ENCODE measurements around the gene MAOB. TPM values are rescaled to one million over a fixed set of nuclear protein-coding genes. Genes with fewer than 3 reads are reported as not detected.

Gene MAOB
- total RNA-seq, 2 donors from 2014 or later = not detected

DNA sequence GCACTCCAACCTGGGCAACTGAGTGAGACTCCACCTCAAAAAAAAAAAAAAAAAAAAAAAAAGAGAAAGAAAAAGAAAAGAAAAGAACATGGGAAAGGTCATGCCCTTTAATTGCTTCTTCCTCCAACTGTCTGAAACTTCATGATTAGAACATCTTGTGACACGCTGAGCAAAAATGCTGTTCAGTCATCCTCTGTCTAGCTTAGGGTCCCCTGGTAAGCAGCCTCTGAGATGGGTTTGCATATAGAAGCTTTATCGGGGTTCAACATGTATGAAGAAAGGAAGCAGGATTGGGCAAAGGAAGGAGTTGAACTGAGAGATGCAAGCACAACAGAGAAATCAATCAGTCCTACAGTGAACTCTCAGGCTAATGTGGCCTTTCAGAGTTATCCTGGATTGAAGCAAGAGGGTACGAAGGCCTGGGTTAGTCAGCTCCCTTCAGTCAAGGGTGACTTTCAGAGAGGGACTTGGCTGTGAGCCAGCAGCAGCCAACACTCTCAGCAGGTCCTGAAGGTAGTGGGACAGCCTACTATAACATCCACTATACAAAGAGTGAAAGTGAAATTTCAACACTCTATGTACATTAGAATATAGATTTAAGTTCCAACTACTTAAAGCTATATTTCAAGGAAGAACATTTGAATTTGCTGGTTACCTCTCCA, 11.4 kb downstream of the MAOB start:
- Mint-ChIP-seq H3K4me1 (no peaks in the 10 kb centered on the region), H3K27me3 (peaks cover 3% of the 10 kb centered on the region), H3K27ac (no peak overlapping the region), H3K9me3 (no peaks in the 10 kb centered on the region), H3K4me3 (no peak overlapping the region), H3K36me3 (ENCODE audit: low read depth) (no peaks in the 10 kb centered on the region)
- ATAC-seq (replicated peaks) = no peak

DNA sequence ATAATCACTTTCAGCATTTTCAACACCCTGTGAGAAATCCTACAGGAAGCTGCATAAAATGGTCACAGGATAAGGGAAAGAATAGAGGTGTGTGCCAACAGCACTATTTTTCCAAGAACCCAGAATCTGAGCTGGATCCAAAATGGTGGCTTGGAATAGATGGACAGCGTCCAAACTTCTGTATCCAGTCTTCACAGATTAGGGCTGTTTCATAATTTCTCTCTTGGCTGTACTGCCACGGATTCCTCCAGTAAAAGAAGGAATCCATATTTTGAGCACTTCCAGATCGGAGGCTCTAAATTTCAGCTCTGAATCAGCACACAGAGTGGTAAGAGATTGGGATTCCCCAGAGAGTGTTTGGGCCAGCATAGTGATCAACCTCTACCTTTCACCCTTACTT, 12.2 kb downstream of the MAOB start:
- H3K27ac Mint-ChIP-seq = no peak overlapping the region

GRCh38 chrX:43868791-43869190, 13.5 kb downstream of the MAOB start:
- no peak overlapping the region for H3K4me3 Mint-ChIP-seq
- no peaks in the 10 kb centered on the region for H3K4me1 Mint-ChIP-seq
- no peak for ATAC-seq (replicated peaks)
- H3K9me3 Mint-ChIP-seq = no peaks in the 10 kb centered on the region
- H3K27ac Mint-ChIP-seq = no peak overlapping the region
- H3K27me3 Mint-ChIP-seq = peaks cover 3% of the 10 kb centered on the region
- H3K36me3 Mint-ChIP-seq (ENCODE audit: low read depth) = no peaks in the 10 kb centered on the region

More for the DNA sequence above, 12.2 kb downstream of the MAOB start:
- Mint-ChIP-seq H3K4me3 (no peak overlapping the region), H3K27me3 (peaks cover 3% of the 10 kb centered on the region), H3K9me3 (no peaks in the 10 kb centered on the region), H3K4me1 (no peaks in the 10 kb centered on the region), H3K36me3 (ENCODE audit: low read depth) (no peaks in the 10 kb centered on the region)
- ATAC-seq (replicated peaks) = no peak

GRCh38 chrX:43866423-43866822, 15.8 kb downstream of the MAOB start:
- Mint-ChIP-seq H3K36me3 (ENCODE audit: low read depth) (no peaks in the 10 kb centered on the region), H3K9me3 (no peaks in the 10 kb centered on the region)

GRCh38 chrX:43865791-43866190, 16.5 kb downstream of the MAOB start:
- no peaks in the 10 kb centered on the region for H3K36me3 Mint-ChIP-seq (ENCODE audit: low read depth)
- H3K4me1 Mint-ChIP-seq = no peaks in the 10 kb centered on the region
- no peak overlapping the region for H3K27ac Mint-ChIP-seq
- no peak for ATAC-seq (replicated peaks)
- H3K9me3 Mint-ChIP-seq = no peaks in the 10 kb centered on the region
- H3K4me3 Mint-ChIP-seq = no peak overlapping the region
- H3K27me3 Mint-ChIP-seq = peaks cover 3% of the 10 kb centered on the region

More at GRCh38 chrX:43866423-43866822, 15.8 kb downstream of the MAOB start:
- no peak for ATAC-seq (replicated peaks)
- Mint-ChIP-seq H3K4me3 (no peak overlapping the region), H3K4me1 (no peaks in the 10 kb centered on the region), H3K27me3 (peaks cover 3% of the 10 kb centered on the region), H3K27ac (no peak overlapping the region)

DNA sequence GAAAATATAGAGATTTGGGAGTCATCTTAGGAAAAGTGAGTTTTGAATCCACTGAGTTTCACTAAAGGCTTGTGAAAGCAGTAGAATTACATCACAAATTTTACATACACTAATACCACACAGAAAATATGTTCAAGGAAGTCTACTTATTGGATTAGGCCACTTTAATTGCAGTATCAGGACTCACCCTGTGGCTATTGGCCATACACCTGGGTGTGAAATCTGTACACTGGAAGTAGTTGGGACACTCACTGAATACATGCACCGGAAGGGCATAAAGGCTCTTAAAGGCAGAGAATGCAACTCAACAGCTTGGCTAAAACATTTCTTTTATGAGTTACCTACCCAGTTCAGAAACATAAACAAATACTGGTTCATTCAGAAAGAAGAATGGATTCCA, 19.8 kb downstream of the MAOB start:
- no peak for ATAC-seq (replicated peaks)
- H3K27ac Mint-ChIP-seq = no peak overlapping the region
- no peaks in the 10 kb centered on the region for H3K36me3 Mint-ChIP-seq (ENCODE audit: low read depth)
- H3K4me1 Mint-ChIP-seq = no peaks in the 10 kb centered on the region
- no peak overlapping the region for H3K4me3 Mint-ChIP-seq
- peaks cover 3% of the 10 kb centered on the region for H3K27me3 Mint-ChIP-seq
- no peaks in the 10 kb centered on the region for H3K9me3 Mint-ChIP-seq

DNA sequence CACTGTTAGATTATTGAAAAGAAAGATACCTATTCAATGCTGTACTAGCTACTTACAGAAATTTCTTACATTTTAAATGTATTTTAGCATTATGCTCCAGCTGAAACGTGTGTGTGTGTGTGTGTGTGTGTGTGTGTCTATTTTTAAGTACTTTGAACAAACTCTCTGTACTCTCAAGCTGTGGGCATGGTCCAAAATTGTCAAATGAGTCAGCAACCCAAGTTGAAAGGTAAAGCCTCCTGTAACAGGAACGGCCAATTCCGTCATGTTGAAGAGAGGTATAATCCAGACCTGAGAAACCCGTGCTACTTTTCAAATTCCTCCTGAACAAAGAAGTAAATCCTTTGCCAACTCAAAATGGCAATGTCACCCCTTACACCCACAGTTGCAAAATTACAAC, 20.5 kb downstream of the MAOB start:
- no peak overlapping the region for H3K27ac Mint-ChIP-seq
- no peak overlapping the region for H3K4me3 Mint-ChIP-seq
- H3K27me3 Mint-ChIP-seq = peaks cover 3% of the 10 kb centered on the region
- no peaks in the 10 kb centered on the region for H3K36me3 Mint-ChIP-seq (ENCODE audit: low read depth)
- no peak for ATAC-seq (replicated peaks)
- no peaks in the 10 kb centered on the region for H3K4me1 Mint-ChIP-seq
- H3K9me3 Mint-ChIP-seq = no peaks in the 10 kb centered on the region

GRCh38 chrX:43860646-43861370, 21.4 kb downstream of the MAOB start:
- no peak for ATAC-seq (replicated peaks)
- no peaks in the 10 kb centered on the region for H3K9me3 Mint-ChIP-seq
- H3K4me1 Mint-ChIP-seq = no peaks in the 10 kb centered on the region
- H3K27ac Mint-ChIP-seq = no peak overlapping the region
- no peak overlapping the region for H3K4me3 Mint-ChIP-seq
- H3K27me3 Mint-ChIP-seq = no peaks in the 10 kb centered on the region
- no peaks in the 10 kb centered on the region for H3K36me3 Mint-ChIP-seq (ENCODE audit: low read depth)

DNA sequence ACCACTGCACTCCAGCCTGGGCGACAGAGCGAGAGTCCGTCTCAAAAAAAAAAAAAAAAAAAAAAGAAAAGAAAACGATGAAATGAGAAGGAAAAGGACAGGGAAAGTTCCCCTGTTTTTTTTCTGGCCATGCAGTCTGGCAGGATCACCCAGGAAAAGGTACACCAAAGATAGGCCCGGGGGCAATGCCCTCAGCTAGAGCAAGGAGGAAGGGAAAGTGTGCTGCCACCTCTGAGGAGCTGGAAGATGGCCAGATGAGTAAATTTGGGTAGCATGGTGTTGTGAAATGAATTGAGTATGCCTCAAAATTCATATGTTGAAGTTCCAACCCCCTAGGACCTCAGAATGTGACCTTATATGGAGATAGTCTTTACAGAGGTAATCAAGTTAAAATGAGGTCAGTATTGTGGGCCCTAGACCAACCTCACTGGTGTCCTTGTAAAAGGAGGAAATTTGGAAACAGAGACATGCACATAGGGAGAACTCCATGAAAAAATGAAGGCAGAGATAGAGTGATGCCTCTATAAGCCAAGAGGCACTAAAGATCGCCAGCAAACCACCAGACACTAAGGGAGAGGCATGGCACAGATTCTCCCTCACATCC, 28.9 kb downstream of the MAOB start:
- Mint-ChIP-seq H3K36me3 (ENCODE audit: low read depth) (no peaks in the 10 kb centered on the region), H3K27me3 (no peaks in the 10 kb centered on the region), H3K4me1 (no peaks in the 10 kb centered on the region), H3K27ac (no peak overlapping the region), H3K9me3 (no peaks in the 10 kb centered on the region), H3K4me3 (no peak overlapping the region)
- no peak for ATAC-seq (replicated peaks)

GRCh38 chrX:43850629-43851028, 31.6 kb downstream of the MAOB start:
- no peak for ATAC-seq (replicated peaks)
- H3K36me3 Mint-ChIP-seq (ENCODE audit: low read depth) = no peaks in the 10 kb centered on the region

GRCh38 chrX:43849173-43849572, 33.1 kb downstream of the MAOB start:
- Mint-ChIP-seq H3K9me3 (no peaks in the 10 kb centered on the region), H3K27me3 (no peaks in the 10 kb centered on the region), H3K36me3 (ENCODE audit: low read depth) (no peaks in the 10 kb centered on the region), H3K27ac (no peak overlapping the region), H3K4me1 (no peaks in the 10 kb centered on the region), H3K4me3 (no peak overlapping the region)
- no peak for ATAC-seq (replicated peaks)

More at GRCh38 chrX:43850629-43851028, 31.6 kb downstream of the MAOB start:
- no peak overlapping the region for H3K27ac Mint-ChIP-seq
- H3K4me3 Mint-ChIP-seq = no peak overlapping the region
- no peaks in the 10 kb centered on the region for H3K9me3 Mint-ChIP-seq
- no peaks in the 10 kb centered on the region for H3K4me1 Mint-ChIP-seq
- no peaks in the 10 kb centered on the region for H3K27me3 Mint-ChIP-seq

- Mint-ChIP-seq H3K36me3 (ENCODE audit: low read depth) (no peaks in the 10 kb centered on the region), H3K4me1 (no peaks in the 10 kb centered on the region), H3K27me3 (no peaks in the 10 kb centered on the region), H3K27ac (no peak overlapping the region), H3K9me3 (no peaks in the 10 kb centered on the region), H3K4me3 (no peak overlapping the region)
- ATAC-seq (replicated peaks) = no peak
These were observed 34.9 kb downstream of the MAOB start for GRCh38 chrX:43847352-43847751.

DNA sequence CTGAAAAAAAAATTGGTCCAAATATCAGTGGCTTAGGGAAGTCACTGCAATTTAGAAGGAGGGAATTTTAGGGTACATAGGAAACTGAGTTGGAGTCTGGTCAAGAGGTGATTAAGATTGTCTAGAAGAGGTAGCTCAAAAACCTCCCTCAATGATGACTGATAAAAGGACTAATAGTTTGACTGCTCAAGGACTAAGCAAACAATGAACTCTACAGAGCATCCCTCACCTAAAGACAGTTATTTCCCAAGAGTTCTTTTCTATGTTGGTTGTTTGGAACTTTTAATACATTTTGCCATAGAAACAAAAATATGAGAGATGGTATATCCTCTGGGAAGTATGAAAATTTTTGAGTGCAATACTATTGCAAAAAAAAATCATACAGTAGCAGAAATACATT, 35.7 kb downstream of the MAOB start:
- Mint-ChIP-seq H3K27me3 (peaks cover 2% of the 10 kb centered on the region), H3K27ac (no peak overlapping the region), H3K4me1 (no peaks in the 10 kb centered on the region), H3K4me3 (no peak overlapping the region), H3K9me3 (no peaks in the 10 kb centered on the region), H3K36me3 (ENCODE audit: low read depth) (no peaks in the 10 kb centered on the region)
- no peak for ATAC-seq (replicated peaks)

DNA sequence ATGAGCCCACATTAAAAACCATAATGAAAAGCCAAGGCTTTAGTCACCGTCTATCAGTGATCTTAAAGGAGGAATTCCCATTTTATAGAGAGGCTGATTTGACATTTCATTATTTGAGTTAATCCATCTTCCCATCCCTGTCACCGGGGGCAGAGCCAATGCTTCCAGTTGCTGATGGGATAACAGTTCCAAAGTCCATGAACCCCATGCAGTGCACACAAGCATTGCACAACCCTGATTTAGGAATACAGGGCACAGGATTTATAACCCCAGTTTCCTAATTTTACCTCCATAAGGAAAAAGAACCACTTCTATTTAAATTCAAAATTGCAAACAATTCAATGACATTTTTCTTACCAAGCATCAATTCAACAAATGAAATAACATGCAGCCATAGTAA, 36.5 kb downstream of the MAOB start:
- Mint-ChIP-seq H3K4me3 (no peak overlapping the region), H3K27ac (no peak overlapping the region), H3K4me1 (no peaks in the 10 kb centered on the region), H3K27me3 (peaks cover 4% of the 10 kb centered on the region), H3K9me3 (no peaks in the 10 kb centered on the region), H3K36me3 (ENCODE audit: low read depth) (no peaks in the 10 kb centered on the region)
- ATAC-seq (replicated peaks) = no peak

DNA sequence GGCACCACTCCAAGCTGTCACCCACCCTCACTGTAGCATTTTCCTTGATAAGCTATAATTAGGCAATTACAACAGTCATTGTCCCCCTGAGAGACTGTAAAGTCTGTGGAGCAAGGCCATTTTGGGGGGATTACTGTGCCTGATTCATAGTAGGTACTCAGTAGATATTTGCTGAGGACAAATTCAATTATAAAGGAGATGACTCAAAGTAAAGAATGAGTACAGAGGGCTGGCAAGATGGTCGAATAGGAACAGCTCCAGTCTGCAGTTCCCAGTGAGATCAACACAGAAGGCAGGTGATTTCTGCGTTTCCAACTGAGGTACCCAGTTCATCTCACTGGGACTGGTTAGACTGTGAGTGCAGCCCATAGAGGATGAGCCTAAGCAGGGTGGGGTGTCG, 42.0 kb downstream of the MAOB start:
- Mint-ChIP-seq H3K27me3 (peaks cover 10% of the 10 kb centered on the region), H3K4me1 (no peaks in the 10 kb centered on the region), H3K36me3 (ENCODE audit: low read depth) (no peaks in the 10 kb centered on the region), H3K27ac (no peak overlapping the region), H3K9me3 (no peaks in the 10 kb centered on the region), H3K4me3 (no peak overlapping the region)
- ATAC-seq (replicated peaks) = no peak

Data from activated T-helper 17 cell treated with anti-CD3 and anti-CD28 coated beads, Interleukin-2, amount 50 U/mL, for 72 hours (primary cell).